ENCODE data around the gene FAM20C. TPM values are rescaled to one million over a fixed set of nuclear protein-coding genes. Genes with fewer than 3 reads are reported as not detected.

The FAM20C gene
- total RNA-seq, 1 experiment from 2014 or later = 62.4 TPM

GRCh38 chr7:218896-219580 lies 26.7 kb downstream of the FAM20C start:
- in situ Hi-C loops (cut with HindIII; ENCODE audit: low pct_unique_long_range_greater_than_20kb, low sequenced_read_pairs) (no loop called here), intact Hi-C loops (cut with micrococcal nuclease; ENCODE audit: unreplicated experiment) (no loop called here)
- no peak overlapping the region for H3K27ac ChIP-seq (ENCODE audit: low read length)
- H3K4me1 ChIP-seq (ENCODE audit: control insufficient read depth, insufficient read depth, low read length) = peaks cover 23% of the 10 kb centered on the region
- H3K27me3 ChIP-seq (ENCODE audit: control insufficient read depth, insufficient read depth, low read length) = no peaks in the 10 kb centered on the region
- DNase-seq (ENCODE audit: low read depth, low spot score) (no peak), ATAC-seq (no peak)
- no TSS peak for BruUV-seq (replicated peaks)
- no peak overlapping the region for H3K4me3 ChIP-seq (ENCODE audit: low read depth in 2 of 2, low read length in 2 of 2)
- H3K36me3 ChIP-seq (ENCODE audit: control insufficient read depth, insufficient read depth, low read length) = no peaks in the 10 kb centered on the region
- no peak for TF ChIP-seq TCF7L2 (IDR thresholded peaks at IDR 0.05; ENCODE audit: low read depth, low read length)
- no peak for TF ChIP-seq POLR2AphosphoS5 (IDR thresholded peaks at IDR 0.05; ENCODE audit: low read depth, low read length)
- no peak for TF ChIP-seq SIN3A (IDR thresholded peaks at IDR 0.05; ENCODE audit: borderline replicate concordance, insufficient read depth, low read depth, low read length)
- TF ChIP-seq CTCF (IDR thresholded peaks at IDR 0.05) = no peak
- no peak for TF ChIP-seq REST (IDR thresholded peaks at IDR 0.05; ENCODE audit: insufficient read depth in 1 of 2, low read depth in 2 of 2, low read length in 1 of 2)
- POLR2A ChIA-PET = no interaction called here
- H3K9me3 ChIP-seq (ENCODE audit: control insufficient read depth, insufficient read depth, low read depth, low read length) = no peaks in the 10 kb centered on the region
- CTCF ChIA-PET = no interaction called here

- H3K27me3 ChIP-seq (ENCODE audit: control insufficient read depth, insufficient read depth, low read length) = no peaks in the 10 kb centered on the region
- H3K27ac ChIP-seq (ENCODE audit: low read length) = no peak overlapping the region
- H3K36me3 ChIP-seq (ENCODE audit: control insufficient read depth, insufficient read depth, low read length) = no peaks in the 10 kb centered on the region
- H3K9me3 ChIP-seq (ENCODE audit: control insufficient read depth, insufficient read depth, low read depth, low read length) = no peaks in the 10 kb centered on the region
- intact Hi-C loops (cut with micrococcal nuclease; ENCODE audit: unreplicated experiment) (no loop called here), in situ Hi-C loops (cut with HindIII; ENCODE audit: low pct_unique_long_range_greater_than_20kb, low sequenced_read_pairs) (no loop called here)
- peaks cover 19% of the 10 kb centered on the region for H3K4me1 ChIP-seq (ENCODE audit: control insufficient read depth, insufficient read depth, low read length)
- POLR2A ChIA-PET = no interaction called here
- no TSS peak for BruUV-seq (replicated peaks)
- CTCF ChIA-PET = interaction anchor here (0.7 kb wide), 1 partner anchor 10 kb away, joined by 3 read pairs; no protein-coding TSS in a partner anchor
- DNase-seq (ENCODE audit: low read depth, low spot score) = no peak
- no peak overlapping the region for H3K4me3 ChIP-seq (ENCODE audit: low read depth in 2 of 2, low read length in 2 of 2)
- no peak for ATAC-seq
- no peak for TF ChIP-seq TCF7L2 (IDR thresholded peaks at IDR 0.05; ENCODE audit: low read depth, low read length)
Measured at GRCh38 chr7:219581-220150, 27.3 kb downstream of the FAM20C start.

All from Panc1 (cell line).